GM23248 (cell line): ENCODE results near the gene COPS9. TPM values are rescaled to one million over a fixed set of nuclear protein-coding genes. Genes with fewer than 3 reads are reported as not detected.

Source experiments
- DNase-seq: peaks from one replicate; pipeline ENCODE4 v3.0.0-alpha.2; 2015
- H2AFZ ChIP-seq: fragments of 200-600 bp; sonication (generic); 2 replicates; pipeline ENCODE4 v1.6.1; 2016; ENCODE audit warnings: antibody characterized with exemption
- H3F3A ChIP-seq: fragments of 200-600 bp; sonication (generic); 2 replicates; pipeline ENCODE4 v1.6.1; 2016; ENCODE audit warnings: mild to moderate bottlenecking, antibody characterized with exemption, mixed run types; ENCODE audit not compliant: insufficient read depth
- H3K27ac ChIP-seq: fragments of 200-600 bp; sonication (generic); 2 replicates; pipeline ENCODE4 v1.5.1; 2016; ENCODE audit warnings: mild to moderate bottlenecking
- H3K27me3 ChIP-seq: fragments of 200-600 bp; sonication (generic); replicated peaks from 2 replicates; pipeline ENCODE4 v1.6.1; 2016; ENCODE audit warnings: mild to moderate bottlenecking; ENCODE audit not compliant: insufficient read depth
- H3K36me3 ChIP-seq: fragments of 200-600 bp; sonication (generic); 2 replicates; pipeline ENCODE4 v1.6.1; 2016; ENCODE audit warnings: low read depth, mild to moderate bottlenecking
- H3K4me1 ChIP-seq: fragments of 200-600 bp; sonication (generic); 2 replicates; pipeline ENCODE4 v1.6.1; 2016; ENCODE audit warnings: mild to moderate bottlenecking; ENCODE audit not compliant: insufficient read depth
- H3K4me2 ChIP-seq: fragments of 200-600 bp; sonication (generic); one replicate; pipeline ENCODE4 v1.6.1; 2016; ENCODE audit warnings: mild to moderate bottlenecking; ENCODE audit not compliant: unreplicated experiment
- H3K4me3 ChIP-seq: fragments of 200-600 bp; sonication (generic); 2 replicates; pipeline ENCODE4 v1.5.1; 2016; ENCODE audit warnings: mild to moderate bottlenecking
- H3K79me2 ChIP-seq: fragments of 200-600 bp; sonication (generic); 2 replicates; pipeline ENCODE4 v1.6.1; 2016; ENCODE audit warnings: mild to moderate bottlenecking; ENCODE audit not compliant: insufficient read depth
- H3K9ac ChIP-seq: fragments of 200-600 bp; sonication (generic); 2 replicates; pipeline ENCODE4 v1.6.1; 2016; ENCODE audit warnings: mild to moderate bottlenecking
- H3K9me2 ChIP-seq: fragments of 200-600 bp; sonication (generic); 2 replicates; pipeline ENCODE4 v1.6.1; 2016; ENCODE audit warnings: mixed run types, mild to moderate bottlenecking, moderate library complexity; ENCODE audit not compliant: insufficient read depth
- H3K9me3 ChIP-seq: fragments of 200-600 bp; sonication (generic); one replicate; pipeline ENCODE4 v1.6.1; 2017; ENCODE audit warnings: low read depth
- H4K20me1 ChIP-seq: fragments of 200-600 bp; sonication (generic); 2 replicates; pipeline ENCODE4 v1.6.0; 2016; ENCODE audit not compliant: insufficient read depth
- EZH2 ChIP-seq: fragments of 200-600 bp; sonication (generic); IDR thresholded peaks from 2 replicates; pipeline ENCODE4 v1.6.1; 2018; ENCODE audit warnings: antibody characterized with exemption, mild to moderate bottlenecking; ENCODE audit not compliant: insufficient read depth, poor library complexity, severe bottlenecking
- EZH2phosphoT487 ChIP-seq: fragments of 200-600 bp; sonication (generic); IDR thresholded peaks from 2 replicates; pipeline ENCODE4 v1.6.1; 2018; ENCODE audit warnings: antibody characterized with exemption, moderate library complexity, mild to moderate bottlenecking, low read depth; ENCODE audit not compliant: insufficient read depth
- WGBS, 2 experiments: methylation state at CpG; one replicate each; pipeline ENCODE4 v1.1.6; 2015 to 2017; ENCODE audit warnings: low lambda C conversion rate in 2 of 2, low coverage in 1 of 2; ENCODE audit errors: missing lambda C conversion rate in 2 of 2; 5-methylcytosine and 5-hydroxymethylcytosine counted together
- in situ Hi-C: fragments of 300-500 bp; cut with MboI; formaldehyde crosslinking; loops from 2 replicates; pipeline ENCODE4 v1.15.0; 2020
- polyA plus RNA-seq: library from polyadenylated mRNA; unstranded; fragments of >200 nt; fragmentation: Nextera tagmentation; extraction: Ambion mirVana; gene quantifications from 2 replicates; pipeline ENCODE4 v1.2.1, GENCODE V29; 2016
- total RNA-seq: library from RNA; depleted of rRNA; stranded (reverse); fragments of >200 nt; shearing (Covaris generic); gene quantifications from 2 replicates; pipeline ENCODE4 v1.2.3, GENCODE V29; 2014

COPS9 gene
- total and polyA plus RNA-seq, 2 experiments from 2014 or later: 114 to 350 TPM

DNA sequence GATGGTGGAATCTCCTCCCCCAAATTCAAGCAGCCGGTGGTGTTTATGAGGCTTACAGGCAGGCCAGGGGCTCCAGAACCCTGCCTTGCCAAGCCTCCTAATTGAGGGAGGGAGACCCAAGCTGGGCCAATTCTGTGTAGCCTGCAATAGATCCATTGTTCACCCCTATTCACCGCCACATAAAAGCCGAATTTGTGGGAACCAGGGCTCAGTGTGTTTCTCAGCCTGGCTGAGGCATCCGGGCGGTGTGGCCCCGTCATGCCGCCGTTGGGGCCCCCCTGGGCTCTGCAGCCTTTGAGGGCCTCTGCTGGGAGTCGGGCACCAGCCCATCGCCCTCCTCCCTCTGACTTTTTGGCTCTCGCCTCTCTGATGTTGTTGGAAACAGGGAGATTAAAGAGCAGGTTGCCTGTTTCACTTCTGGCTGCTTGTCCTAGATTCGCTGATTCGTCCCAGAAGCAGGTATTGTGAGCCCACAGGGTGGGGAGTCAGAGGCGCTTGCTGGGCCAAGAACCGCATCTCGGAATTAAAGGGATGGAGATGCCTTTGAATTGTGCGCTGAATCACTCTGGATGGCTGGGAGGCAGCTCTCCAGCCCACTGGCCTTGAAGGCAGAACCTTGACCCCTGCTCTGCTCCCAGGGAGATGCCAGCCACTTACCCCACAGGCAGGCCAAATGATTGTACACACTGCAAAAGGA is 19.1 kb upstream of the COPS9 start:
- 52 to 55% methylated on average over 17 of the region's 17 CpGs for WGBS, 2 experiments
- no peaks in the 10 kb centered on the region for H3K9me3 ChIP-seq
- no peak for DNase-seq
- no peak overlapping the region for H3K27ac ChIP-seq
- no peak overlapping the region for H3K9ac ChIP-seq
- H3K4me1 ChIP-seq: no peaks in the 10 kb centered on the region
- H3K79me2 ChIP-seq: no peaks in the 10 kb centered on the region
- no peaks in the 10 kb centered on the region for H4K20me1 ChIP-seq
- no peak overlapping the region for H3K4me2 ChIP-seq
- TF ChIP-seq EZH2: no peak
- no peak for TF ChIP-seq EZH2phosphoT487
- in situ Hi-C loops: no loop called here
- H3K9me2 ChIP-seq: no peaks in the 10 kb centered on the region
- no peak overlapping the region for H2AFZ ChIP-seq
- peaks cover 32% of the 10 kb centered on the region for H3K27me3 ChIP-seq
- no peaks in the 10 kb centered on the region for H3K36me3 ChIP-seq
- no peak overlapping the region for H3K4me3 ChIP-seq
- no peaks in the 10 kb centered on the region for H3F3A ChIP-seq

DNA sequence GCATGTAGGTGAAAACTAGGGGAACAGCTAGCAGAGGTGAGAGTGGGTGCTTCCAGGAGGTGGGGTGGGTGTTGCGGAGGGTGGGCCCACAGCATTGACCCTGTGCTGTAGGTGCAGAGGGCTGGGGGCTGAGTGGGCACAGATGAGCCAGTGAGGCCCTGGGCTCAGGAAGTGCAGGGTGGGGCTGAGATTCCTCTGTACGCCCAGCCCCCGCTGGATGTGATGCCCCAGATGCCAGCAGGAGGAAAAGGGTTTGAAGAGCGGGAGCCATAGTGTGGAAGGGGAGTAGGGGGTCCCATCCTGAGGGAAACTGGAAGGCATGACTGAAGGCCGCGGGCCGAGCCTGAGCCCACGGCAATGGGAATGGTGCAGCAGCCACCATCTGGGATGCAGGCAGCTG is 18.5 kb upstream of the COPS9 start:
- H3K9me2 ChIP-seq: no peaks in the 10 kb centered on the region
- TF ChIP-seq EZH2phosphoT487: no peak
- TF ChIP-seq EZH2: no peak
- no peaks in the 10 kb centered on the region for H3K79me2 ChIP-seq
- no peaks in the 10 kb centered on the region for H3K36me3 ChIP-seq
- H3K4me3 ChIP-seq: no peak overlapping the region
- no peaks in the 10 kb centered on the region for H4K20me1 ChIP-seq
- H3F3A ChIP-seq: no peaks in the 10 kb centered on the region
- H3K4me2 ChIP-seq: no peak overlapping the region
- no peaks in the 10 kb centered on the region for H3K9me3 ChIP-seq
- in situ Hi-C loops: no loop called here
- H3K9ac ChIP-seq: no peak overlapping the region
- 19 to 26% methylated on average over 8 of the region's 8 CpGs for WGBS, 2 experiments
- H3K27ac ChIP-seq: no peak overlapping the region
- no peaks in the 10 kb centered on the region for H3K4me1 ChIP-seq
- H2AFZ ChIP-seq: no peak overlapping the region
- H3K27me3 ChIP-seq: peaks cover 32% of the 10 kb centered on the region
- no peak for DNase-seq

DNA sequence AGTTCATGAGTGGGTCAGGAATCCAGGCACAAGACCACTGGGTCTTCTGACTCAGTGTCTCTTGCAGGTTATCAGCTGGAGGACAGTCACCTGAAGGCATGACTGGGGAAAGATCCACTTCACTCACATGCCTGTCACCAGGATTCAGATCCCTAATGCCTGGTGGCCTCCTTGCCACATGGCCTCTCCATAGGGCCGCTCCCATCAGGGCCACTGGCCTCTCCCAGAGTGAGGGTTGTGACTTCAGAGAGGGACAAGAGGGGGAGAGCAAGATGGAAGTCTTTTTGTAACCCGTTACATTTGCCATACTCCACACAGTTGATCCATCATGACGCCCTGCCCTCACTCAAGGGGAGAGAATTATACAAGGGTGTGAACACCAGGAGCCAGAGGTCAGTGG is 17.3 kb upstream of the COPS9 start:
- no peak overlapping the region for H3K9ac ChIP-seq
- H3K4me2 ChIP-seq: no peak overlapping the region
- no peak overlapping the region for H3K27ac ChIP-seq
- H3K27me3 ChIP-seq: peaks cover 32% of the 10 kb centered on the region
- no peaks in the 10 kb centered on the region for H4K20me1 ChIP-seq
- H3K9me3 ChIP-seq: no peaks in the 10 kb centered on the region
- H2AFZ ChIP-seq: no peak overlapping the region
- no peak overlapping the region for H3K4me3 ChIP-seq
- H3K36me3 ChIP-seq: no peaks in the 10 kb centered on the region
- H3F3A ChIP-seq: no peaks in the 10 kb centered on the region
- H3K4me1 ChIP-seq: no peaks in the 10 kb centered on the region
- TF ChIP-seq EZH2phosphoT487 (no peak), EZH2 (no peak)
- H3K79me2 ChIP-seq: no peaks in the 10 kb centered on the region
- in situ Hi-C loops: no loop called here
- no peaks in the 10 kb centered on the region for H3K9me2 ChIP-seq
- 31 to 55% methylated on average over 2 to 3 of the region's 3 CpGs for WGBS, 2 experiments
- no peak for DNase-seq

DNA sequence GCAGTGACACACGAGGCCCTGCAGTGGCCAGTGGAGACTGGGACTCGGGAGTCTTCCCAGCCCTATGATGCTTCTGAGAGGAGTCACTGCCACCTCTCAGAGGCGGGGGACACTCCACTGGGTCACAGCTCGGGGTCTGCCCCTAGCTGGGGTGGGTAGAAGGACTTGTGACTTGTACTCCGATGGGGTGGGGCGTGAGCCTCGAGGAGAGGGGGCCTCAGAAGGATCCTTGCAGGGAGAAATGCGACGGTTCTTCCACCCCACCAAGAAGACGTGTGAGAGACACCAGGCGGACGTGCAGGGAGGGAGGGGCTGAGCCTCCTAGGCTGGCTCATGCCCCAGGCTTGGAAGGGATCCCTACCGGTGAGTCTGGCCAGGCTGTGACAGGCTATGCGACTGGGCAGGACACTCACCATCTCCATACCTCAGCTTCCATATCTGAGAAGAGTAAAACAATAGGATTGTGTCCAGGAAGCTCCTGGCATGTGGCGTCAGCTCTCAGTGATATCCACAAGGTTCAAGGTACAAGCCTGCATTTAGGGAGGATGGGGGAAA is 15.4 kb upstream of the COPS9 start:
- no peaks in the 10 kb centered on the region for H3K9me3 ChIP-seq
- no peak overlapping the region for H3K4me3 ChIP-seq
- H3K27ac ChIP-seq: no peak overlapping the region
- no peaks in the 10 kb centered on the region for H4K20me1 ChIP-seq
- no peaks in the 10 kb centered on the region for H3K9me2 ChIP-seq
- no peak overlapping the region for H2AFZ ChIP-seq
- TF ChIP-seq EZH2phosphoT487: no peak
- H3K4me2 ChIP-seq: no peak overlapping the region
- no peaks in the 10 kb centered on the region for H3K36me3 ChIP-seq
- in situ Hi-C loops: no loop called here
- peak; percentile 25 for DNase-seq
- no peaks in the 10 kb centered on the region for H3K79me2 ChIP-seq
- H3K9ac ChIP-seq: no peak overlapping the region
- no peaks in the 10 kb centered on the region for H3F3A ChIP-seq
- no peaks in the 10 kb centered on the region for H3K4me1 ChIP-seq
- WGBS, 2 experiments: 33 to 40% methylated on average over 15 of the region's 15 CpGs
- H3K27me3 ChIP-seq: peaks cover 29% of the 10 kb centered on the region
